HepG2 (cell line): ENCODE results near the gene TBC1D10B. TPM values are rescaled to one million over a fixed set of nuclear protein-coding genes. Genes with fewer than 3 reads are reported as not detected.
A peak's percentile ranks its signal among the peaks of the same experiment; 100 is the strongest.

Source experiments
- DR1 ChIP-seq: sonication (generic); formaldehyde crosslinking; IDR thresholded peaks from 2 replicates; pipeline ENCODE4 v1.8.0; 2021; ENCODE audit warnings: mild to moderate bottlenecking, missing genetic modification reagents, inconsistent platforms
- GTF2F1 ChIP-seq: fragments of 150-350 bp; IDR thresholded peaks from 2 replicates; pipeline ENCODE4 v1.6.1; 2014; ENCODE audit warnings: low read length
- GZF1 ChIP-seq: sonication (generic); formaldehyde crosslinking; IDR thresholded peaks from 2 replicates; pipeline ENCODE4 v1.5.1; 2020; ENCODE audit warnings: mild to moderate bottlenecking, missing genetic modification reagents
- HDAC2 ChIP-seq: sonication (generic); formaldehyde crosslinking; IDR thresholded peaks from 2 replicates; pipeline ENCODE4 v1.4.0; 2020; ENCODE audit warnings: missing genetic modification reagents
- JDP2 ChIP-seq: sonication (generic); formaldehyde crosslinking; IDR thresholded peaks from 2 replicates; pipeline ENCODE4 v1.8.1; 2022; ENCODE audit warnings: missing genetic modification reagents, borderline replicate concordance
- MAFG ChIP-seq: sonication (generic); formaldehyde crosslinking; IDR thresholded peaks from 2 replicates; pipeline ENCODE4 v1.5.1; 2020; ENCODE audit warnings: mild to moderate bottlenecking, missing genetic modification reagents
- NFIB ChIP-seq: sonication (generic); formaldehyde crosslinking; IDR thresholded peaks from 2 replicates; pipeline ENCODE4 v1.9.0; 2021; ENCODE audit warnings: missing genetic modification reagents, mild to moderate bottlenecking, borderline replicate concordance
- PPARG ChIP-seq: conservative IDR thresholded peaks from 2 replicates; pipeline ENCODE4 v1.6.1; 2016; ENCODE audit warnings: missing biosample characterization, missing genetic modification reagents
- SALL1 ChIP-seq: sonication (generic); formaldehyde crosslinking; IDR thresholded peaks from 2 replicates; pipeline ENCODE4 v1.8.0; 2022; ENCODE audit warnings: mild to moderate bottlenecking, missing genetic modification reagents
- SP4 ChIP-seq: sonication (generic); formaldehyde crosslinking; IDR thresholded peaks from 2 replicates; pipeline ENCODE4 v1.8.1; 2023; ENCODE audit warnings: mild to moderate bottlenecking, missing genetic modification reagents
- SP5 ChIP-seq: IDR thresholded peaks from 2 replicates; pipeline ENCODE4 v1.6.1; 2016; ENCODE audit warnings: low read depth, borderline replicate concordance
- ZBTB4 ChIP-seq: sonication (generic); formaldehyde crosslinking; IDR thresholded peaks from 2 replicates; pipeline ENCODE4 v1.4.0; 2020; ENCODE audit warnings: missing genetic modification reagents, mild to moderate bottlenecking, borderline replicate concordance
- ZFP1 ChIP-seq: IDR thresholded peaks from 2 replicates; pipeline ENCODE4 v1.6.1; 2016
- ZKSCAN1 ChIP-seq: fragments of 150-350 bp; IDR thresholded peaks from 2 replicates; pipeline ENCODE4 v1.6.1; 2014; ENCODE audit warnings: low read length
- ZMAT3 ChIP-seq: sonication (generic); formaldehyde crosslinking; conservative IDR thresholded peaks from 2 replicates; pipeline ENCODE4 v1.7.0; 2021; ENCODE audit warnings: missing genetic modification reagents
- ZNF180 ChIP-seq: sonication (generic); formaldehyde crosslinking; IDR thresholded peaks from 2 replicates; pipeline ENCODE4 v1.4.0; 2020; ENCODE audit warnings: low read depth, missing genetic modification reagents, borderline replicate concordance
- ZNF550 ChIP-seq: sonication (generic); formaldehyde crosslinking; IDR thresholded peaks from 2 replicates; pipeline ENCODE4 v1.4.0; 2020; ENCODE audit warnings: mild to moderate bottlenecking, missing genetic modification reagents, borderline replicate concordance
- ZUFSP ChIP-seq: sonication (generic); formaldehyde crosslinking; IDR thresholded peaks from 2 replicates; pipeline ENCODE4 v1.9.0; 2021; ENCODE audit warnings: missing genetic modification reagents, mild to moderate bottlenecking, borderline replicate concordance
- polyA plus RNA-seq, 8 experiments: library from polyadenylated mRNA; depleted of rRNA in 3 of 8; stranded (reverse) in 7 of 8; unstranded in 1 of 8; fragments of >200 nt; fragmentation: Illumina TruSeq in 4 of 8; extraction: Trizol in 4 of 8; gene quantifications; 2 replicates each; pipeline versions ENCODE4 v1.2.1 to v1.2.3, GENCODE V29; 2011 to 2016; ENCODE audit warnings: low read depth in 4 of 8, missing spikeins in 1 of 8, mixed read lengths in 1 of 8; ENCODE audit not compliant: insufficient read depth in 1 of 8
- total RNA-seq, 5 experiments: library from RNA; depleted of rRNA; stranded (reverse); fragments of >200 nt; fragmentation: Illumina TruSeq; extraction: Trizol; gene quantifications; 2 replicates each; pipeline ENCODE4 v1.2.3, GENCODE V29; 2016; ENCODE audit warnings: low read depth in 1 of 5
- TF ChIP-seq, protein P1 (sequence below): IDR thresholded peaks from 2 replicates; pipeline ENCODE4 v1.6.1; 2016; ENCODE audit warnings: mild to moderate bottlenecking, missing biosample characterization, missing genetic modification reagents
- TF ChIP-seq, protein P2 (sequence below): sonication (generic); formaldehyde crosslinking; IDR thresholded peaks from 2 replicates; pipeline ENCODE4 v1.4.0; 2020; ENCODE audit warnings: missing genetic modification reagents, borderline replicate concordance

The TBC1D10B gene
- total and polyA plus RNA-seq, 2 of the 13 experiments (the other 11 are each of a cell fraction or from before 2014, with no cell fraction given), result 15.7 to 24.8 TPM

- TF ChIP-seq, protein P1, sequence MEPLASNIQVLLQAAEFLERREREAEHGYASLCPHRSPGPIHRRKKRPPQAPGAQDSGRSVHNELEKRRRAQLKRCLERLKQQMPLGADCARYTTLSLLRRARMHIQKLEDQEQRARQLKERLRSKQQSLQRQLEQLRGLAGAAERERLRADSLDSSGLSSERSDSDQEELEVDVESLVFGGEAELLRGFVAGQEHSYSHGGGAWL, result 0 out of 2 replicates have a peak, but pooled peaks have one; percentile 19
- no peak for TF ChIP-seq SALL1 (CRISPR knock-in tag)
- 0 out of 2 replicates have a peak, but pooled peaks have one; percentile 35 for TF ChIP-seq GTF2F1
- no peak for TF ChIP-seq SP4 (CRISPR knock-in tag)
- TF ChIP-seq ZBTB4 (CRISPR knock-in tag), result no peak
- no peak for TF ChIP-seq SP5 (CRISPR knock-in tag)
- TF ChIP-seq NFIB, result no peak
- no peak for TF ChIP-seq HDAC2 (CRISPR knock-in tag)
- TF ChIP-seq JDP2 (CRISPR knock-in tag), result no peak
- no peak for TF ChIP-seq GZF1
- no peak for TF ChIP-seq ZFP1 (CRISPR knock-in tag)
- no peak for TF ChIP-seq DR1 (CRISPR knock-in tag)
- TF ChIP-seq, protein P2, sequence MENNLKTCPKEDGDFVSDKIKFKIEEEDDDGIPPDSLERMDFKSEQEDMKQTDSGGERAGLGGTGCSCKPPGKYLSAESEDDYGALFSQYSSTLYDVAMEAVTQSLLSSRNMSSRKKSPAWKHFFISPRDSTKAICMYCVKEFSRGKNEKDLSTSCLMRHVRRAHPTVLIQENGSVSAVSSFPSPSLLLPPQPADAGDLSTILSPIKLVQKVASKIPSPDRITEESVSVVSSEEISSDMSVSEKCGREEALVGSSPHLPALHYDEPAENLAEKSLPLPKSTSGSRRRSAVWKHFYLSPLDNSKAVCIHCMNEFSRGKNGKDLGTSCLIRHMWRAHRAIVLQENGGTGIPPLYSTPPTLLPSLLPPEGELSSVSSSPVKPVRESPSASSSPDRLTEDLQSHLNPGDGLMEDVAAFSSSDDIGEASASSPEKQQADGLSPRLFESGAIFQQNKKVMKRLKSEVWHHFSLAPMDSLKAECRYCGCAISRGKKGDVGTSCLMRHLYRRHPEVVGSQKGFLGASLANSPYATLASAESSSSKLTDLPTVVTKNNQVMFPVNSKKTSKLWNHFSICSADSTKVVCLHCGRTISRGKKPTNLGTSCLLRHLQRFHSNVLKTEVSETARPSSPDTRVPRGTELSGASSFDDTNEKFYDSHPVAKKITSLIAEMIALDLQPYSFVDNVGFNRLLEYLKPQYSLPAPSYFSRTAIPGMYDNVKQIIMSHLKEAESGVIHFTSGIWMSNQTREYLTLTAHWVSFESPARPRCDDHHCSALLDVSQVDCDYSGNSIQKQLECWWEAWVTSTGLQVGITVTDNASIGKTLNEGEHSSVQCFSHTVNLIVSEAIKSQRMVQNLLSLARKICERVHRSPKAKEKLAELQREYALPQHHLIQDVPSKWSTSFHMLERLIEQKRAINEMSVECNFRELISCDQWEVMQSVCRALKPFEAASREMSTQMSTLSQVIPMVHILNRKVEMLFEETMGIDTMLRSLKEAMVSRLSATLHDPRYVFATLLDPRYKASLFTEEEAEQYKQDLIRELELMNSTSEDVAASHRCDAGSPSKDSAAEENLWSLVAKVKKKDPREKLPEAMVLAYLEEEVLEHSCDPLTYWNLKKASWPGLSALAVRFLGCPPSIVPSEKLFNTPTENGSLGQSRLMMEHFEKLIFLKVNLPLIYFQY, result peak; percentile 5; the same call in 1 of the 2 replicates
- no peak for TF ChIP-seq PPARG (CRISPR knock-in tag)
- TF ChIP-seq ZUFSP, result no peak
- TF ChIP-seq MAFG (CRISPR knock-in tag), result no peak
- TF ChIP-seq ZNF180, result no peak
- no peak for TF ChIP-seq ZMAT3 (CRISPR knock-in tag)
- TF ChIP-seq ZKSCAN1, result no peak
- TF ChIP-seq ZNF550 (CRISPR knock-in tag), result 0 out of 2 replicates have a peak, but pooled peaks have one; percentile 23
Measured at GRCh38 chr16:30354423-30355143, 15.7 kb downstream of the TBC1D10B start (continued).
